HepG2 (cell line): Measurements from ENCODE around the gene DHX16. TPM values are rescaled to one million over a fixed set of nuclear protein-coding genes. Genes with fewer than 3 reads are reported as not detected.
A peak's percentile ranks its signal among the peaks of the same experiment; 100 is the strongest.

Experiments
- ATF7 ChIP-seq, 2 experiments: fragments of 450-650 bp in 1 of 2; sonication (generic) in 1 of 2; formaldehyde crosslinking in 1 of 2; IDR thresholded peaks; 2 replicates each; pipeline versions ENCODE4 v1.4.0 to v1.6.1; 2016 to 2020; ENCODE audit warnings: antibody characterized with exemption in 1 of 2, mild to moderate bottlenecking in 1 of 2, missing genetic modification reagents in 1 of 2
- GABPA ChIP-seq, 2 experiments: IDR thresholded peaks; 2 replicates each; pipeline ENCODE4 v1.6.1; 2011 to 2016; ENCODE audit warnings: low read depth in 2 of 2, low read length in 1 of 2, missing biosample characterization in 1 of 2, missing genetic modification characterization in 1 of 2
- GMEB2 ChIP-seq: IDR thresholded peaks from 2 replicates; pipeline ENCODE4 v1.6.1; 2016; ENCODE audit warnings: missing biosample characterization, missing genetic modification reagents, low read depth
- HNF1A ChIP-seq, 2 experiments: sonication (generic) in 1 of 2; formaldehyde crosslinking in 1 of 2; IDR thresholded peaks; 2 replicates each; pipeline versions ENCODE4 v1.4.0 to v1.6.1; 2016 to 2020; ENCODE audit warnings: borderline replicate concordance in 1 of 2, low read depth in 1 of 2, mild to moderate bottlenecking in 1 of 2, missing genetic modification reagents in 1 of 2
- HNRNPK ChIP-seq: fragments of 200-400 bp; formaldehyde crosslinking; IDR thresholded peaks from 2 replicates; pipeline ENCODE4 v1.6.1; 2018; ENCODE audit warnings: low read length, low read depth, moderate library complexity, mild to moderate bottlenecking; ENCODE audit not compliant: poor library complexity, severe bottlenecking
- PLSCR1 ChIP-seq: sonication (generic); formaldehyde crosslinking; IDR thresholded peaks from 2 replicates; pipeline ENCODE4 v1.5.0; 2020; ENCODE audit warnings: missing genetic modification reagents, mild to moderate bottlenecking, borderline replicate concordance
- RORA ChIP-seq: sonication (generic); formaldehyde crosslinking; IDR thresholded peaks from 2 replicates; pipeline ENCODE4 v1.5.0; 2020; ENCODE audit warnings: mild to moderate bottlenecking, missing genetic modification reagents, moderate library complexity
- SIN3B ChIP-seq: fragments of 150-350 bp; IDR thresholded peaks from 2 replicates; pipeline ENCODE4 v1.6.1; 2014; ENCODE audit warnings: low read length
- ZBTB14 ChIP-seq: sonication (generic); formaldehyde crosslinking; IDR thresholded peaks from 2 replicates; pipeline ENCODE4 v1.4.0; 2020; ENCODE audit warnings: missing genetic modification reagents
- ZBTB7A ChIP-seq: sonication (generic); formaldehyde crosslinking; IDR thresholded peaks from 2 replicates; pipeline ENCODE4 v1.8.0; 2022; ENCODE audit warnings: mild to moderate bottlenecking, missing genetic modification reagents
- ZFP91 ChIP-seq: sonication (generic); formaldehyde crosslinking; IDR thresholded peaks from 2 replicates; pipeline ENCODE4 v1.9.0; 2022; ENCODE audit warnings: missing genetic modification reagents, mild to moderate bottlenecking, borderline replicate concordance
- ZKSCAN8 ChIP-seq: IDR thresholded peaks from 2 replicates; pipeline ENCODE4 v1.6.1; 2016; ENCODE audit warnings: borderline replicate concordance, missing genetic modification reagents, missing compliant biosample characterization
- ZNF101 ChIP-seq: sonication (generic); formaldehyde crosslinking; IDR thresholded peaks from 2 replicates; pipeline ENCODE4 v1.4.0; 2020; ENCODE audit warnings: mild to moderate bottlenecking, low read depth, missing genetic modification reagents, borderline replicate concordance
- ZNF143 ChIP-seq: sonication (generic); formaldehyde crosslinking; IDR thresholded peaks from 2 replicates; pipeline ENCODE4 v1.4.0; 2020; ENCODE audit warnings: missing genetic modification reagents
- ZNF292 ChIP-seq: sonication (generic); formaldehyde crosslinking; IDR thresholded peaks from 2 replicates; pipeline ENCODE4 v1.8.1; 2022; ENCODE audit warnings: mild to moderate bottlenecking, low read depth, missing genetic modification reagents, borderline replicate concordance
- ZNF607 ChIP-seq: sonication (generic); formaldehyde crosslinking; IDR thresholded peaks from 2 replicates; pipeline ENCODE4 v1.5.1; 2020; ENCODE audit warnings: missing genetic modification reagents, mild to moderate bottlenecking, borderline replicate concordance
- polyA plus RNA-seq, 8 experiments: library from polyadenylated mRNA; depleted of rRNA in 3 of 8; stranded (reverse) in 7 of 8; unstranded in 1 of 8; fragments of >200 nt; fragmentation: Illumina TruSeq in 4 of 8; extraction: Trizol in 4 of 8; gene quantifications; 2 replicates each; pipeline versions ENCODE4 v1.2.1 to v1.2.3, GENCODE V29; 2011 to 2016; ENCODE audit warnings: low read depth in 4 of 8, missing spikeins in 1 of 8, mixed read lengths in 1 of 8; ENCODE audit not compliant: insufficient read depth in 1 of 8
- total RNA-seq, 5 experiments: library from RNA; depleted of rRNA; stranded (reverse); fragments of >200 nt; fragmentation: Illumina TruSeq; extraction: Trizol; gene quantifications; 2 replicates each; pipeline ENCODE4 v1.2.3, GENCODE V29; 2016; ENCODE audit warnings: low read depth in 1 of 5

Gene DHX16
- total and polyA plus RNA-seq, 2 of the 13 experiments (the other 11 are each of a cell fraction or from before 2014, with no cell fraction given): 57.0 to 58.5 TPM

GRCh38 chr6:30678964-30679726 lies 6.3 kb upstream of the DHX16 start (continued):
- no peak for TF ChIP-seq ZNF101 (CRISPR knock-in tag)
- peak; percentile 89 for TF ChIP-seq ZFP91
- TF ChIP-seq ZBTB7A: no peak
- no peak for TF ChIP-seq RORA (CRISPR knock-in tag)
- TF ChIP-seq PLSCR1 (CRISPR knock-in tag): no peak
- no peak for TF ChIP-seq GMEB2 (CRISPR knock-in tag)
- no peak for TF ChIP-seq HNF1A (IDR thresholded peaks at IDR 0.05; ENCODE audit: low read depth)
- 0 out of 2 replicates have a peak, but pooled peaks have one; percentile 13 for TF ChIP-seq HNF1A (CRISPR knock-in tag; IDR thresholded peaks at IDR 0.05; ENCODE audit: borderline replicate concordance)
- TF ChIP-seq ATF7 (IDR thresholded peaks at IDR 0.05): no peak
- no peak for TF ChIP-seq ATF7 (CRISPR knock-in tag; IDR thresholded peaks at IDR 0.05)
- no peak for TF ChIP-seq ZBTB14 (CRISPR knock-in tag)
- peak; percentile 87; the same call in 1 of the 2 replicates for TF ChIP-seq ZNF292
- peak; percentile 48; the same call in 1 of the 2 replicates for TF ChIP-seq SIN3B
- no peak for TF ChIP-seq ZNF607 (CRISPR knock-in tag)
- TF ChIP-seq HNRNPK: no peak
- TF ChIP-seq ZKSCAN8 (CRISPR knock-in tag): no peak
- TF ChIP-seq ZNF143 (CRISPR knock-in tag): peak; percentile 59; the same call in 1 of the 2 replicates
- TF ChIP-seq GABPA (IDR thresholded peaks at IDR 0.05; ENCODE audit: low read depth, low read length): no peak
- no peak for TF ChIP-seq GABPA (CRISPR knock-in tag; IDR thresholded peaks at IDR 0.05; ENCODE audit: low read depth)
